DOHH2 (cell line): ENCODE data around the gene ALS2CL.

ENCODE experiments used
- H3F3A ChIP-seq: fragments of 200-600 bp; sonication (generic), shearing (Covaris generic); 2 replicates; pipeline ENCODE4 v1.6.0; 2016; ENCODE audit warnings: antibody characterized with exemption, mild to moderate bottlenecking; ENCODE audit not compliant: control insufficient read depth, insufficient read depth
- H3K27ac ChIP-seq: fragments of 200-600 bp; sonication (generic); 2 replicates; pipeline ENCODE4 v1.5.1; 2014; ENCODE audit warnings: low read depth, mild to moderate bottlenecking, low read length, moderate library complexity
- H3K27me3 ChIP-seq: fragments of 200-600 bp; sonication (generic); 2 replicates; pipeline ENCODE4 v1.6.1; 2014; ENCODE audit warnings: mild to moderate bottlenecking, low read length, mixed read lengths; ENCODE audit not compliant: control insufficient read depth
- H3K36me3 ChIP-seq: fragments of 200-600 bp; sonication (generic); 2 replicates; pipeline ENCODE4 v1.6.1; 2014; ENCODE audit warnings: mild to moderate bottlenecking, low read length, moderate library complexity, mixed read lengths; ENCODE audit not compliant: control insufficient read depth
- H3K4me1 ChIP-seq: fragments of 200-600 bp; sonication (generic); 2 replicates; pipeline ENCODE4 v1.6.1; 2014; ENCODE audit warnings: mild to moderate bottlenecking, low read length, mixed read lengths; ENCODE audit not compliant: control insufficient read depth
- H3K4me2 ChIP-seq: fragments of 200-600 bp; sonication (generic); 2 replicates; pipeline ENCODE4 v1.6.0; 2014; ENCODE audit warnings: mild to moderate bottlenecking, low read length, moderate library complexity
- H3K4me3 ChIP-seq: fragments of 200-600 bp; sonication (generic); 2 replicates; pipeline ENCODE4 v1.5.1; 2014; ENCODE audit warnings: mild to moderate bottlenecking, low read length, mixed read lengths
- H3K79me2 ChIP-seq: fragments of 200-600 bp; sonication (generic); 2 replicates; pipeline ENCODE4 v1.6.1; 2014; ENCODE audit warnings: mild to moderate bottlenecking, low read length, mixed read lengths; ENCODE audit not compliant: control insufficient read depth
- H3K9me2 ChIP-seq: fragments of 200-600 bp; sonication (generic); replicated peaks from 2 replicates; pipeline ENCODE4 v1.6.1; 2014; ENCODE audit warnings: mild to moderate bottlenecking, low read length, mixed read lengths; ENCODE audit not compliant: control insufficient read depth
- H3K9me3 ChIP-seq: fragments of 200-600 bp; sonication (generic); 2 replicates; pipeline ENCODE4 v1.6.1; 2014; ENCODE audit warnings: antibody characterized with exemption, low read length, mixed read lengths; ENCODE audit not compliant: control insufficient read depth, insufficient read depth
- H4K20me1 ChIP-seq: fragments of 200-600 bp; sonication (generic); 2 replicates; pipeline ENCODE4 v1.6.0; 2014; ENCODE audit warnings: low read depth, mild to moderate bottlenecking, antibody characterized with exemption, low read length, moderate library complexity; ENCODE audit not compliant: control insufficient read depth, insufficient read depth
- EZH2phosphoT487 ChIP-seq: fragments of 200-600 bp; sonication (generic); IDR thresholded peaks from 2 replicates; pipeline ENCODE4 v1.6.1; 2017; ENCODE audit warnings: borderline replicate concordance, mild to moderate bottlenecking, antibody characterized with exemption, low read length, moderate library complexity, mixed read lengths
- TF ChIP-seq, protein P1 (sequence below): fragments of 200-600 bp; sonication (generic); IDR thresholded peaks from one replicate; pipeline ENCODE4 v1.5.1; 2014; ENCODE audit warnings: antibody characterized with exemption, mild to moderate bottlenecking, low read depth, low read length; ENCODE audit not compliant: poor library complexity, severe bottlenecking

ALS2CL gene

DNA sequence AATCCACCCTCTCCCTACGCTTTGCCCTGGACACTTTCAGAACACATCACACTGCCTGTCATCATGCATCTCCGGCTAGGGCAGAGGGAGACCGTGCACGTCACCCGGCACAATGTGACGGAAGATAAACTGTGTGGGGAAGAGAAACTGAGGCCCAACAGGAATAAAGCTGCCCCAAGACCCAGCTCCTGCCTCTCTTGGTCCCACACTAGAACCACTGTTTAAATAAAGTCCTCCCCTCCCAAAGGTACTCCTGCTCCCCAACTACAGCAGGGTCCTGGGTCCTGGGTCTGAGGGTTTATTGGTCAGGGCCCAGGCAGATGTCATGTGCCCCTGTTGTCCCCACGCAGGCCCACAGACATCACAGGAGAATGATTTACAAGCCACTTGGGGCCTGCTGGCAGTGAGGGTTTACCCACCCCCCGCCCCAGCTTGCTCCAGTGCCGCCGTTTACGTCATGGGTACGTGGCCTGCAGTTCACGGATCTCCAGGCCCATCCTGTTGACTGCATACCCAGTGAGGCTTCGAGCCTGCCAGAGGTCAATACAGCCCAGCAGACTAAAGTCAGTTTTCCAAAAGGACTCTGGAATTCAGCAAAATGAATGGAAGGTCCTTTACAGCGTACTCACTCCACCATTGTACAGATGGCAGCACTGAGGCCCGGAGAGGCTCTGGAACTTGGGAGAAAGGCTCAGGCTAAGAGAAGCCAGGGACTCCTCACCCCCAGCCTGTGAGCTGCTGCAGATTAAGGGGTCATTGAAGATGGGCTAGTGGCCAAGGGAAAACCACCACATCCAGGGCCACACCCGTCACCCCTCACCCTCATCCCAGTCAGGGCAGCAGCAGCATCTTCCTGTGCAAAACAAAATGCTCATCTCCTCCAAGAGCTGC, 23.2 kb downstream of the ALS2CL start:
- H3K9me3 ChIP-seq: no peaks in the 10 kb centered on the region
- no peaks in the 10 kb centered on the region for H3K36me3 ChIP-seq
- H3K79me2 ChIP-seq: no peaks in the 10 kb centered on the region
- no peak overlapping the region for H3K27ac ChIP-seq
- H3K4me2 ChIP-seq: no peak overlapping the region
- H3K9me2 ChIP-seq: no peaks in the 10 kb centered on the region
- no peaks in the 10 kb centered on the region for H3F3A ChIP-seq
- peaks cover 4% of the 10 kb centered on the region; the same call in 1 of the 2 replicates for H3K27me3 ChIP-seq
- H4K20me1 ChIP-seq: no peaks in the 10 kb centered on the region
- TF ChIP-seq, protein P1, sequence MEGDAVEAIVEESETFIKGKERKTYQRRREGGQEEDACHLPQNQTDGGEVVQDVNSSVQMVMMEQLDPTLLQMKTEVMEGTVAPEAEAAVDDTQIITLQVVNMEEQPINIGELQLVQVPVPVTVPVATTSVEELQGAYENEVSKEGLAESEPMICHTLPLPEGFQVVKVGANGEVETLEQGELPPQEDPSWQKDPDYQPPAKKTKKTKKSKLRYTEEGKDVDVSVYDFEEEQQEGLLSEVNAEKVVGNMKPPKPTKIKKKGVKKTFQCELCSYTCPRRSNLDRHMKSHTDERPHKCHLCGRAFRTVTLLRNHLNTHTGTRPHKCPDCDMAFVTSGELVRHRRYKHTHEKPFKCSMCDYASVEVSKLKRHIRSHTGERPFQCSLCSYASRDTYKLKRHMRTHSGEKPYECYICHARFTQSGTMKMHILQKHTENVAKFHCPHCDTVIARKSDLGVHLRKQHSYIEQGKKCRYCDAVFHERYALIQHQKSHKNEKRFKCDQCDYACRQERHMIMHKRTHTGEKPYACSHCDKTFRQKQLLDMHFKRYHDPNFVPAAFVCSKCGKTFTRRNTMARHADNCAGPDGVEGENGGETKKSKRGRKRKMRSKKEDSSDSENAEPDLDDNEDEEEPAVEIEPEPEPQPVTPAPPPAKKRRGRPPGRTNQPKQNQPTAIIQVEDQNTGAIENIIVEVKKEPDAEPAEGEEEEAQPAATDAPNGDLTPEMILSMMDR: no peak
- TF ChIP-seq EZH2phosphoT487: no peak
- no peaks in the 10 kb centered on the region for H3K4me1 ChIP-seq
- no peak overlapping the region for H3K4me3 ChIP-seq

DNA sequence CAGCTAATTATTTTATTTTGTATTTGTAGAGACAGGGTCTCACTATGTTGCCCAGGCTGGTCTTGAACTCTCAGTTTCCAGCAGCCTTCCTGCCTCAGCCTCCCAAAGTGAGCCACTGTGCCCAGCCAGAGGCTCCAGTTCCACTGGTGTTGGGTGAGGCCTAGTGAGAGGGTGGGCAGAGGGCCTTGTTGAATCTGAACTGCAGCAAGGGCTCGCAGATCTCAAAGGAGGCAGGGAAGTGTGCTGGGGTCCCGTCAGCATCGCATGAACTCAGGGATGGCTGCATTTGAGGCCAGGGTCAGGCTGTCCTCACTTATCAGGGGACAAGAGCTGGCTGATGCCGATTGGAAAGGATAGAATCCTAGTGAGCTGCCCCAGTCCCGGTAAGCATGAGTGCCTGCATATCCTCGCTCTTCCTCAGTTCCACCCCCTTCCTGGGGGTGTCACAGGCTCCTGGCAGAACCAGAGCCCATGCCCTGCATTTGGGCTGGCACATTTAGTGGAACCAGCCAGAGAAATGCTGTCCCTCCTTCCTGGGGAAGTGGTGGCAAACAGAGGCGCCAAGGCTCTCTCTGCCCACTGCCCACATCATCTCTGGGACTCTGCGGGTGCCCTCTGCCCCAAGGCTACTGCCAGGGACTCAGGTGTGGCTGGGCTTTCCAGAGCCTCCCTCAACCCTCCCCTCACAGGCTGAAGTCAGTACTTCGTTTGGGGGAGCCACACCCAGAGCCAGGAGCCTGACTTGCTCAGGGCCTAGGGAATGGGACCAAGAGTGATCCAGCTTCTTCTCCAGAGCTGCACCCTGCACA, 24.1 kb downstream of the ALS2CL start:
- Histone ChIP-seq H3K9me3 (no peaks in the 10 kb centered on the region), H3K36me3 (no peaks in the 10 kb centered on the region), H3K4me1 (no peaks in the 10 kb centered on the region), H3K4me2 (no peak overlapping the region), H3F3A (no peaks in the 10 kb centered on the region), H3K27me3 (peaks cover 4% of the 10 kb centered on the region; the same call in 1 of the 2 replicates), H3K9me2 (no peaks in the 10 kb centered on the region), H3K79me2 (no peaks in the 10 kb centered on the region), H4K20me1 (no peaks in the 10 kb centered on the region), H3K4me3 (no peak overlapping the region), H3K27ac (no peak overlapping the region)
- TF ChIP-seq, protein P1: no peak
- TF ChIP-seq EZH2phosphoT487: no peak

DNA sequence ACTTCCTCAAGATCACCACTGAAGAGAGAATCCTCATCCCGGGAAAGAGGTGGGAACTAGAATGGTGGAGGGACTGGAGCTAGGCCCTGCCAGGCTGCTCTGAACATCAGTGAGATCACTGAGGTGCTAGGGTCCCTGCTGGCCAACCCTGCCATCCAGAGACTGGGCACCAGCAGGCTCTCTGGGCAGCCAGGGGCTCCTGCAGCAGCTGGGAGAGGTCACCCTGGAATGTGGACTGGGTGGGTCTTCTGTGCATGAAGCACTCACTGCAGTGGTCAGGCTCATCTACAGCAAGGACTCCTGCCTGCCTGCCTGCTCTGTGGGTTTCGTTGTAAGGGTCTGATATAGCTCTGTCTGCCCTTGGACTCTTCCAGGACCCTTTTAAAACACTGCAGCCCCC, 24.9 kb downstream of the ALS2CL start:
- Histone ChIP-seq H3K79me2 (no peaks in the 10 kb centered on the region), H3K4me3 (no peak overlapping the region), H3K27ac (no peak overlapping the region), H3K4me2 (no peak overlapping the region), H4K20me1 (no peaks in the 10 kb centered on the region), H3K9me3 (no peaks in the 10 kb centered on the region), H3K9me2 (no peaks in the 10 kb centered on the region), H3K27me3 (0 out of 2 replicates have a peak, but pooled peaks cover 2% of the 10 kb centered on the region), H3K36me3 (no peaks in the 10 kb centered on the region), H3F3A (no peaks in the 10 kb centered on the region), H3K4me1 (no peaks in the 10 kb centered on the region)
- TF ChIP-seq, protein P1: no peak
- no peak for TF ChIP-seq EZH2phosphoT487
